GM12878 (cell line): ENCODE results near the gene DCST1. TPM values are rescaled to one million over a fixed set of nuclear protein-coding genes. Genes with fewer than 3 reads are reported as not detected.
A peak's percentile ranks its signal among the peaks of the same experiment; 100 is the strongest.

Experiments
- E2F4 ChIP-seq: IDR thresholded peaks from 2 replicates; pipeline ENCODE4 v1.6.1; 2012; ENCODE audit warnings: low read depth, low read length, improper control_type of control experiment
- MEF2B ChIP-seq: fragments of 450-650 bp; IDR thresholded peaks from 2 replicates; pipeline ENCODE4 v1.6.1; 2018; ENCODE audit warnings: mild to moderate bottlenecking, moderate library complexity; ENCODE audit not compliant: partially characterized antibody, poor library complexity, severe bottlenecking
- RFX5 ChIP-seq: IDR thresholded peaks from 2 replicates; pipeline ENCODE4 v1.6.1; 2011; ENCODE audit warnings: low read depth, low read length, improper control_type of control experiment
- ZBTB4 ChIP-seq: fragments of 450-650 bp; formaldehyde crosslinking; IDR thresholded peaks from 2 replicates; pipeline ENCODE4 v1.4.0; 2022; ENCODE audit warnings: mild to moderate bottlenecking, moderate library complexity
- ZNF384 ChIP-seq: IDR thresholded peaks from 2 replicates; pipeline ENCODE4 v1.6.1; 2012; ENCODE audit warnings: low read depth, mild to moderate bottlenecking, low read length, improper control_type of control experiment, borderline replicate concordance
- polyA plus RNA-seq, 11 experiments: library from polyadenylated mRNA; depleted of rRNA in 4 of 11; unstranded in 6 of 11; stranded (reverse) in 5 of 11; fragments of >200 nt; fragmentation: Nextera tagmentation in 4 of 11; fragmentation: Illumina TruSeq in 1 of 11; extraction: Ambion mirVana in 4 of 11; extraction: Trizol in 1 of 11; gene quantifications; 1 replicate in 1 of 11; 2 replicates in 10 of 11; pipeline versions ENCODE4 v1.2.1 to v1.2.3, GENCODE V29; 2011 to 2016; ENCODE audit warnings: inconsistent platforms in 2 of 11, missing spikeins in 2 of 11, low read depth in 1 of 11
- total RNA-seq, 4 experiments: library from RNA; depleted of rRNA in 3 of 4; stranded (reverse); fragments of >200 nt in 3 of 4; fragmentation: Illumina TruSeq in 1 of 4; extraction: Trizol in 1 of 4; gene quantifications; 2 replicates each; pipeline versions ENCODE4 v1.2.1 to v1.2.3, GENCODE V29; 2013 to 2021

The DCST1 gene
- total and polyA plus RNA-seq, 10 of the 15 experiments (the other 5 are each of a cell fraction or from before 2014, with no cell fraction given), result not detected

GRCh38 chr1:154998818-154999570 lies 34.6 kb upstream of the DCST1 start (continued):
- TF ChIP-seq MEF2B (peak; percentile 54), E2F4 (no peak), RFX5 (no peak), ZNF384 (no peak), ZBTB4 (CRISPR knock-in tag) (no peak)
